Vagina (tissue), 2 donors: Measurements from ENCODE around the gene MRAS.

Experiments used
- POLR2A ChIP-seq, 2 donors: fragments of 450-650 bp; IDR thresholded peaks; one replicate each; pipeline ENCODE4 v1.6.1; 2017; ENCODE audit warnings: antibody characterized with exemption in 2 of 2, mild to moderate bottlenecking in 2 of 2, moderate library complexity in 2 of 2
- POLR2AphosphoS5 ChIP-seq, 2 donors: sonication (generic); formaldehyde crosslinking; IDR thresholded peaks; one replicate each; pipeline ENCODE4 v1.9.0; 2017; ENCODE audit warnings: antibody characterized with exemption in 2 of 2, mild to moderate bottlenecking in 2 of 2, low read depth in 1 of 2; ENCODE audit not compliant: insufficient read depth in 1 of 2
- TF ChIP-seq, protein P1 (sequence below), 3 experiments: fragments of 450-650 bp in 2 of 3; fragments of 200-600 bp in 1 of 3; sonication (generic) in 1 of 3; IDR thresholded peaks; one replicate each; pipeline ENCODE4 v1.5.1; 2017 to 2019; ENCODE audit warnings: antibody characterized with exemption in 3 of 3, mild to moderate bottlenecking in 2 of 3, moderate library complexity in 2 of 3

GRCh38 chr3:138440121-138440521, 91.7 kb downstream of the MRAS start:
- TF ChIP-seq POLR2A (IDR thresholded peaks at IDR 0.05) (no peak), POLR2AphosphoS5 (IDR thresholded peaks at IDR 0.05; ENCODE audit: insufficient read depth in 1 of 2, low read depth in 1 of 2) (no peak)
- TF ChIP-seq, protein P1, sequence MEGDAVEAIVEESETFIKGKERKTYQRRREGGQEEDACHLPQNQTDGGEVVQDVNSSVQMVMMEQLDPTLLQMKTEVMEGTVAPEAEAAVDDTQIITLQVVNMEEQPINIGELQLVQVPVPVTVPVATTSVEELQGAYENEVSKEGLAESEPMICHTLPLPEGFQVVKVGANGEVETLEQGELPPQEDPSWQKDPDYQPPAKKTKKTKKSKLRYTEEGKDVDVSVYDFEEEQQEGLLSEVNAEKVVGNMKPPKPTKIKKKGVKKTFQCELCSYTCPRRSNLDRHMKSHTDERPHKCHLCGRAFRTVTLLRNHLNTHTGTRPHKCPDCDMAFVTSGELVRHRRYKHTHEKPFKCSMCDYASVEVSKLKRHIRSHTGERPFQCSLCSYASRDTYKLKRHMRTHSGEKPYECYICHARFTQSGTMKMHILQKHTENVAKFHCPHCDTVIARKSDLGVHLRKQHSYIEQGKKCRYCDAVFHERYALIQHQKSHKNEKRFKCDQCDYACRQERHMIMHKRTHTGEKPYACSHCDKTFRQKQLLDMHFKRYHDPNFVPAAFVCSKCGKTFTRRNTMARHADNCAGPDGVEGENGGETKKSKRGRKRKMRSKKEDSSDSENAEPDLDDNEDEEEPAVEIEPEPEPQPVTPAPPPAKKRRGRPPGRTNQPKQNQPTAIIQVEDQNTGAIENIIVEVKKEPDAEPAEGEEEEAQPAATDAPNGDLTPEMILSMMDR (IDR thresholded peaks at IDR 0.05) = no peak
